LNCAP (cell line): ENCODE results near the gene AKR1C1.

ENCODE experiments used
- TF ChIP-seq, protein P1 (sequence below): fragments of 450-650 bp; IDR thresholded peaks from 2 replicates; pipeline ENCODE4 v1.5.1; 2017; ENCODE audit warnings: mild to moderate bottlenecking

Gene AKR1C1

DNA sequence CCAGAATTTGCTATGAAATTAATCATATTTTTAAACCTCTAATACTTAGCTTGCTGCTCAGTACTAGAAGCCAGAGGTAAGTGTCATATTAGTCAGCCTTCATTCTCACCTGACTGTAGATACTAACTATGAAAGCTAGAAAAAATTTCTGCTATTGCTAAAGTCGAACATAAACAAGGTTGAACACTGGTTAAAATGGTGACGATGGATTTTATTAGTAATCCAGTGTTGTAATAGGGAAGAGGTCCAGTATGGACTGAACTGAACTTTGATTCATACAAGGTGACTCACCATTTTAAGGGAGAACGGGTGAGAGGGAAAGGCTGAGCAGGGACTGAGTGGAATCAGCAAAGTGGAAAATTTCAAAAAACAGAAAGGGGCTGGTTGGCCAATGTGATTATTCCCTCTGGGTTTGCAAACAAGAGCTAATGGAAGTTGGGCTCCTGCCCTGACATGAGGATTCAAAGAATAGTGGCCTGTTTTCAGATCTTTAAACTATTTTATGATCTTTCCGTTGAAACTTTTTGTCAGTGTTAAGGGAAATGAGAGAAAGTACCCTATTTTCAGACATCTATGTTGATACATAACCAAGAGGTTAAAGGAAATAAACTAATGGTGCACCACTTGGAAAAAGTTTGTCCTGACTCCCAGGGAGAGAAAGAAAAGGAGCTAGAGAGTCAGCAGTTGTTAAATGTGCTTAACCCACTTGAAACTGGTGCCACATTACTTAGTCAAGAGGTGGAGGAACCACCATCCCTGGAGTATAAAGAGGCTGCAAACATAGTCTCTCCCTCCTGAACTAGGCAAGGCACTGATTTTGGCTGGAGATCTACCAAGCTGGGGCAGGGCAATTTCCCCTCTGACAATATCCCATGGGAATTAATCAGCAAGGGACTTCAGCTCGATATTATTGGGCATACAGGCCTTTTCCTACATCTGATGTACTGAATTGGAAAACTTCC lies 15.3 kb upstream of the AKR1C1 start:
- TF ChIP-seq, protein P1, sequence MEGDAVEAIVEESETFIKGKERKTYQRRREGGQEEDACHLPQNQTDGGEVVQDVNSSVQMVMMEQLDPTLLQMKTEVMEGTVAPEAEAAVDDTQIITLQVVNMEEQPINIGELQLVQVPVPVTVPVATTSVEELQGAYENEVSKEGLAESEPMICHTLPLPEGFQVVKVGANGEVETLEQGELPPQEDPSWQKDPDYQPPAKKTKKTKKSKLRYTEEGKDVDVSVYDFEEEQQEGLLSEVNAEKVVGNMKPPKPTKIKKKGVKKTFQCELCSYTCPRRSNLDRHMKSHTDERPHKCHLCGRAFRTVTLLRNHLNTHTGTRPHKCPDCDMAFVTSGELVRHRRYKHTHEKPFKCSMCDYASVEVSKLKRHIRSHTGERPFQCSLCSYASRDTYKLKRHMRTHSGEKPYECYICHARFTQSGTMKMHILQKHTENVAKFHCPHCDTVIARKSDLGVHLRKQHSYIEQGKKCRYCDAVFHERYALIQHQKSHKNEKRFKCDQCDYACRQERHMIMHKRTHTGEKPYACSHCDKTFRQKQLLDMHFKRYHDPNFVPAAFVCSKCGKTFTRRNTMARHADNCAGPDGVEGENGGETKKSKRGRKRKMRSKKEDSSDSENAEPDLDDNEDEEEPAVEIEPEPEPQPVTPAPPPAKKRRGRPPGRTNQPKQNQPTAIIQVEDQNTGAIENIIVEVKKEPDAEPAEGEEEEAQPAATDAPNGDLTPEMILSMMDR = no peak

DNA sequence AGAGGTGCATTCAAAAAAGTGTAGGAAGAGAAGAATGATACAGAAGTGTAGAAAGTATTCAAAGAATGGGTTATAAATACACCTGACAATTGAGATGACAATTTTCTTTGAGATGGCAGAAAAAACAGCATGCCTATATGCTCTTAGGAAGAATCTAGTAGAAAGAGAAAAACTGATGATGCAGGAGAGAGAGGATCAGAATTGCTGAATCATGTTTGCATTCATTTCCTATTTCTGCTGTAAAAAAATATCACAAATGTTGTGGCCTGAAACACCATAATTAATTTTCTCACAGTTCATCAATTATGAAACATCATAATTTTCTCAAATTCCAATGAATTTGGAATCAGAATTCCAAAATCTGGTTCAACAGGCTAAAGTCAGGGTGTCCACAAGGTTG lies 9.8 kb upstream of the AKR1C1 start:
- TF ChIP-seq, protein P1 = no peak

DNA sequence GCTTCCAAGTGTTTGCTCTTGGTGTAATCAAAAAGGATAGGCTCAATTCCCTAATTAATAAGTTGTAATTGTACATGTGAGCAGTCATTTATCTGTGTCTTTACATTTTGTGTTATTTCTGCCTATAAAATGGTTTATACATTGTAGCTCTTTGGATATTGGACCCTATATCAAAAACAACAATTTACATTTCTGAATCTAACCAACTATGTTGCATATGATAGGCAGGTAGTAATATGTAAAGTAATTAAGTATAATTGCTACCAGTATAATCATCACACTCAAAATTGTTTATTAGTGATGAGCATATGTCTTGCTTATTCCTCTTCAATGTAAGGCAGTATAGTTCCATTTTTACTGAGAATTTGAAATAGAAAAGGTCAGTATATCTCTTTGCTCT lies 13.8 kb downstream of the AKR1C1 start:
- TF ChIP-seq, protein P1 = no peak

DNA sequence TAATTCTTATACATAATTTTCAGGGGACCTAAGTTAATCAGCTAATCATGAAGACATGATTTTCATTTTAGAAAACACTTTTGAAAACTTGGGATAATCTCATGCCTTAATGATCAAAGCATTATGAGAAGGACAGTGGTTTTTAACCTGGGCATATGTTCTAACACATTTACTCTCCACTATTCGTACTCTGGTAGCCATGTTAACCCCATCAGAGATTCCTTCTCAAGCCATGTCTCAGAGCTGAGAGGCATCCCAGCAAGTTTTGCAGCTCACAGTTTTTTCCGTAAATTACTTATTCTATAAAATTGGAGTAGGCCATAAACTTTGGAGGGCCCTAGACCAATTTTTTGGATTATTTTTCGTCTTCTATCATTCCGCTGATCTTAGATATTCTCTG lies 15.7 kb downstream of the AKR1C1 start:
- TF ChIP-seq, protein P1 = no peak

DNA sequence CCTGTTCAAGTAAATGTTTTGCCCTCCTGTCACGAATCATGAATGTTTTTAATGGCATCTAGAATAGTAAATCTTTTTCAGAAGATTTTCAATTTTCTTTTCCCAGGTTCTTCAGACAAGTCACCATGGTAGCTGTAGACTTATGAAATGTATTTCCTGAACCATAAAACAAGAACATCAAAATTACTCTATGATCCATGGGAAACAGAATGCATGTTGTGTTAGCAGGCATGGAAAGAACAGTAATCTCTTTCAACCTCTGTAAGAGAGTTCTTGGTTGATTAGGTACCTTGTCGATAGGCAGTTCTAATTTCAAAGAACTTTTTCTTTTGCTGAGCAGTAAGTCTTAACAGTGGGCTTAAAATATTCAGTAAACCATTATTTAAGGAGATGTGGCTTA lies 17.6 kb downstream of the AKR1C1 start:
- TF ChIP-seq, protein P1 = no peak

DNA sequence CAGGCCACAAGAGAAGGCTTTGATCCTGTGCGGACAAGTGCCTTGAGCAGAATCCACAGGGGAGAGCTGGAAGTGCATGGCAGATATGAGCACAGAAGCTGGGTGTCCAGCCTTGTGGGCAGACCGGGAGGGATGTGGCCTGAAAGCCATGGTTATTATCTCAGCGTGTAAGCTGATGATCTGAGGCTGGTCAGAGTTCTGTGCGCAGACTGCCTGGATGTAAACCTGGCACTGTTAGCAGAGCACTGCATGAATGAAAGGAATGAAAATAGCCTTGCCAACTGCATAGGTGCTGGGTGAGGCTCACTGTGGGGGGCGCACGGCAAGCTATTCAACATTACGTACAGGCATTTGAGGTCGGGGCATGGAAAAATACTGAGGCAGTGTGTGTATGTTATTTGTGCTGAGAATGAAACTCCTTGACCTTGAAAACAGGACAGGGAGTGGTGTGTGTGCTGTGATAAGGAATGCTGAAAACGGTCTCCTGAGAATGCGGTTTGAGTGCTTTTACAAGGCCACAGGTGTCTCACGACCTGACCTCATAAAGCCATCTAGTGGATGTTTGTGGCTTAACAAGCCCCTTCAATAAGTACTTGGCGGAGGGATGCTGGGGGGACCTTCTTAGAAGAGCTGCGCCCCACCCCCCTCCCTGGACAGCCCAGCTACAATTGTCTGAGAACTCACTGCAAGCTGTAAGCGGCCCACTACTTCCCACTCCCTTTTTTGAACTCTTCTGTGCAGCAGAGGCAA lies 18.7 kb downstream of the AKR1C1 start:
- TF ChIP-seq, protein P1 = peak; percentile 44; the same call in 1 of the 2 replicates

DNA sequence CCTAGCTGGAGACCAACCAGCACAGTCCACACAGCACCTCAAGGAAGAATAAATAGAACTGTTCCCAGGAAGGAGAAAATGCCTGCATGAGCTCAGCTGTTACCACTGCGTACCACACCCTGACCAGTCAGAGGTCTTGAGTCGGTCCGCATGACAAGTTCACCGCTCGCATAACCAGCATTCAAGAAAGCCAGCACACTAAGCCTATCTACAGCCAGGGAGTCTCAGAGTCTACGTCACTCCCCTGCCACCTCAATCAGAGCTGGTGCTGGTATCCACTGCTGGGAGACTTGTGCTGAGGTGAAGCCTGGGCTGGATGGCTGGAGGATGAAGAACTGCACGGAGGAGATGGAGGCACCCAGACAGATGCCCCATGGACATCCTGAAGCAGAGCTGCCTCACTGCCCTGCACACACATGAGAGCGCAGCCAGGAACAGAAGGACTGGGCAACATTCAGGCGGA lies 19.6 kb downstream of the AKR1C1 start:
- TF ChIP-seq, protein P1 = no peak
